Panc1 (cell line): Measurements from ENCODE around the gene ATP1A3. TPM values are rescaled to one million over a fixed set of nuclear protein-coding genes. Genes with fewer than 3 reads are reported as not detected.

ENCODE experiments used
- ATAC-seq: fragments of 200-7000 bp; cut with Tn5 transposase; 2 replicates; pipeline ENCODE4 v1.9.1; 2020; ENCODE audit warnings: mild to moderate bottlenecking, moderate library complexity
- BruUV-seq: library from RNA; stranded (reverse); fragments of 400-500 nt; replicated peaks from 2 replicates; lab custom pipeline; 2021; lab: Mats Ljungman, UMichigan
- CTCF ChIA-PET: fragments of 300-600 bp; sonication (Branson Sonifier 250); formaldehyde crosslinking; loops from one replicate; lab custom pipeline; 2022; ENCODE audit warnings: antibody characterized with exemption; lab: Charles Lee
- POLR2A ChIA-PET: fragments of 300-600 bp; sonication (Branson Sonifier 250); formaldehyde crosslinking; loops from one replicate; lab custom pipeline; 2022; ENCODE audit warnings: antibody characterized with exemption; lab: Charles Lee
- DNase-seq: peaks from one replicate; pipeline ENCODE4 v3.0.0-alpha.2; 2010; ENCODE audit warnings: low read depth, low spot score
- H3K27ac ChIP-seq: 2 replicates; pipeline ENCODE4 v1.5.1; 2011; ENCODE audit warnings: mild to moderate bottlenecking, low read length, inconsistent platforms
- H3K27me3 ChIP-seq: fragments of 200-500 bp; sonication (Bioruptor generic); 2 replicates; pipeline ENCODE4 v1.6.0; 2014; ENCODE audit warnings: low read length, inconsistent platforms; ENCODE audit not compliant: control insufficient read depth, insufficient read depth
- H3K36me3 ChIP-seq: fragments of 200-500 bp; sonication (Bioruptor generic); 2 replicates; pipeline ENCODE4 v1.5.1; 2014; ENCODE audit warnings: inconsistent platforms, mild to moderate bottlenecking, low read length, moderate library complexity; ENCODE audit not compliant: control insufficient read depth, insufficient read depth
- H3K4me1 ChIP-seq: 2 replicates; pipeline ENCODE4 v1.5.1; 2011; ENCODE audit warnings: inconsistent platforms, mild to moderate bottlenecking, low read length, moderate library complexity; ENCODE audit not compliant: control insufficient read depth, insufficient read depth
- H3K4me3 ChIP-seq, 2 experiments: 2 replicates each; pipeline ENCODE4 v1.5.1; 2011 to 2012; ENCODE audit warnings: low read depth in 2 of 2, low read length in 2 of 2, mild to moderate bottlenecking in 2 of 2, inconsistent platforms in 1 of 2, moderate library complexity in 1 of 2
- H3K9me3 ChIP-seq: fragments of 200-500 bp; sonication (Bioruptor generic); 2 replicates; pipeline ENCODE4 v1.5.1; 2014; ENCODE audit warnings: low read depth, mild to moderate bottlenecking, inconsistent platforms, low read length, moderate library complexity; ENCODE audit not compliant: control insufficient read depth, insufficient read depth
- CTCF ChIP-seq: fragments of 450-650 bp; IDR thresholded peaks from 2 replicates; pipeline ENCODE4 v1.5.1; 2017; ENCODE audit warnings: mild to moderate bottlenecking
- POLR2AphosphoS5 ChIP-seq: IDR thresholded peaks from 2 replicates; pipeline ENCODE4 v1.6.1; 2012; ENCODE audit warnings: mild to moderate bottlenecking, low read depth, low read length, moderate library complexity
- REST ChIP-seq, 2 experiments: IDR thresholded peaks; 2 replicates each; pipeline ENCODE4 v1.6.1; 2011 to 2012; ENCODE audit warnings: low read depth in 2 of 2, control low read depth in 1 of 2, low read length in 1 of 2, mild to moderate bottlenecking in 1 of 2, moderate library complexity in 1 of 2; ENCODE audit not compliant: insufficient read depth in 1 of 2
- SIN3A ChIP-seq: IDR thresholded peaks from 2 replicates; pipeline ENCODE4 v1.6.1; 2012; ENCODE audit warnings: low read depth, mild to moderate bottlenecking, low read length, moderate library complexity, borderline replicate concordance; ENCODE audit not compliant: insufficient read depth
- TCF7L2 ChIP-seq: IDR thresholded peaks from 2 replicates; pipeline ENCODE4 v1.6.1; 2011; ENCODE audit warnings: mild to moderate bottlenecking, low read depth, low read length, inconsistent platforms
- in situ Hi-C: cut with HindIII; loops from 2 replicates; pipeline ENCODE4 v1.10.0; 2016; ENCODE audit warnings: low sequenced_read_pairs, low pct_unique_long_range_greater_than_20kb
- intact Hi-C: fragments of 100-400 bp; cut with micrococcal nuclease; formaldehyde crosslinking; loops from one replicate; pipeline ENCODE4 v1.10.0; 2022; ENCODE audit not compliant: unreplicated experiment
- total RNA-seq: library from RNA; stranded (reverse); gene quantifications from one replicate; pipeline ENCODE4 v1.2.1, GENCODE V29; 2021; ENCODE audit not compliant: unreplicated experiment

The ATP1A3 gene
- total RNA-seq, 1 experiment from 2014 or later, result 4.9 TPM

GRCh38 chr19:42040031-42040430, 46.0 kb upstream of the ATP1A3 start:
- intact Hi-C loops (no loop called here), in situ Hi-C loops (no loop called here)
- ChIA-PET POLR2A (no interaction called here), CTCF (no interaction called here)
- H3K27me3 ChIP-seq, result no peaks in the 10 kb centered on the region
- no peak overlapping the region for H3K4me3 ChIP-seq
- no peaks in the 10 kb centered on the region for H3K36me3 ChIP-seq
- ATAC-seq, result no peak
- H3K4me1 ChIP-seq, result no peaks in the 10 kb centered on the region
- H3K9me3 ChIP-seq, result no peaks in the 10 kb centered on the region
- no peak for DNase-seq
- TF ChIP-seq POLR2AphosphoS5 (no peak), TCF7L2 (no peak), SIN3A (no peak), CTCF (no peak)
- H3K27ac ChIP-seq, result no peak overlapping the region
- BruUV-seq, result no TSS peak

GRCh38 chr19:42038666-42039065, 44.6 kb upstream of the ATP1A3 start:
- no peak overlapping the region for H3K4me3 ChIP-seq
- TF ChIP-seq REST (IDR thresholded peaks at IDR 0.05; ENCODE audit: insufficient read depth in 1 of 2, low read depth in 2 of 2, low read length in 1 of 2) (no peak), SIN3A (no peak), CTCF (no peak), TCF7L2 (no peak), POLR2AphosphoS5 (no peak)
- ChIA-PET POLR2A (no interaction called here), CTCF (no interaction called here)
- no peaks in the 10 kb centered on the region for H3K9me3 ChIP-seq
- intact Hi-C loops, result no loop called here
- H3K27ac ChIP-seq, result no peak overlapping the region
- no peaks in the 10 kb centered on the region for H3K4me1 ChIP-seq
- DNase-seq (no peak), ATAC-seq (no peak)
- in situ Hi-C loops, result no loop called here
- no peaks in the 10 kb centered on the region for H3K27me3 ChIP-seq
- no peaks in the 10 kb centered on the region for H3K36me3 ChIP-seq
- no TSS peak for BruUV-seq
